Measurements from ENCODE around the gene COL17A1.

The COL17A1 gene

DNA sequence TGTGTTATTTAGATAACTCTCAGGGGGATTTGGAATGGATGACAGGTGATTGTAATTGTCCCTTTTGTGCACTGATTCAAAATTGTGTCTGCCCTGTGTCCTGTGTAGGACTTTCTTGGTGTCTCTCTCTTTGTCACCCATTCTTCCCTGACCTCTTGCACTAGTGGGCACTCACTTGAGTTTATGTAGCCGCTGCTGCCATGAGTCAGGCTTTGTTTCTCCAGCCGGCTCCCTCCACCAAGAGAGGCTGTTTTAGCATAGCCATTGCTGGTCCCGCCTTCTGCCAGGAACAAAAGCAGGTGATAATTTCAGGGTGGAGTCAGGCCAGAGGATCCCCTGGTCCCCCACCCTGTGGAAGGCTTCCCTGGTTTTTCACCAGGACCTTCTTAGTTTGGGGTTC lies 8.4 kb downstream of the COL17A1 start:
- H3K27ac ChIP-seq (replicated peaks) = no peak overlapping the region
- no peak for DNase-seq (ENCODE audit: low read depth in 1 of 2, low spot score in 1 of 2)
- no peak overlapping the region for H3K4me3 ChIP-seq (replicated peaks; ENCODE audit: insufficient read depth, low read length)
- TF ChIP-seq SPI1 (IDR thresholded peaks at IDR 0.05; ENCODE audit: borderline replicate concordance, low read depth) (no peak), POLR2AphosphoS5 (IDR thresholded peaks at IDR 0.05; ENCODE audit: low read depth) (no peak), GABPA (IDR thresholded peaks at IDR 0.05; ENCODE audit: low read depth) (no peak)
- TF ChIP-seq, protein P1, sequence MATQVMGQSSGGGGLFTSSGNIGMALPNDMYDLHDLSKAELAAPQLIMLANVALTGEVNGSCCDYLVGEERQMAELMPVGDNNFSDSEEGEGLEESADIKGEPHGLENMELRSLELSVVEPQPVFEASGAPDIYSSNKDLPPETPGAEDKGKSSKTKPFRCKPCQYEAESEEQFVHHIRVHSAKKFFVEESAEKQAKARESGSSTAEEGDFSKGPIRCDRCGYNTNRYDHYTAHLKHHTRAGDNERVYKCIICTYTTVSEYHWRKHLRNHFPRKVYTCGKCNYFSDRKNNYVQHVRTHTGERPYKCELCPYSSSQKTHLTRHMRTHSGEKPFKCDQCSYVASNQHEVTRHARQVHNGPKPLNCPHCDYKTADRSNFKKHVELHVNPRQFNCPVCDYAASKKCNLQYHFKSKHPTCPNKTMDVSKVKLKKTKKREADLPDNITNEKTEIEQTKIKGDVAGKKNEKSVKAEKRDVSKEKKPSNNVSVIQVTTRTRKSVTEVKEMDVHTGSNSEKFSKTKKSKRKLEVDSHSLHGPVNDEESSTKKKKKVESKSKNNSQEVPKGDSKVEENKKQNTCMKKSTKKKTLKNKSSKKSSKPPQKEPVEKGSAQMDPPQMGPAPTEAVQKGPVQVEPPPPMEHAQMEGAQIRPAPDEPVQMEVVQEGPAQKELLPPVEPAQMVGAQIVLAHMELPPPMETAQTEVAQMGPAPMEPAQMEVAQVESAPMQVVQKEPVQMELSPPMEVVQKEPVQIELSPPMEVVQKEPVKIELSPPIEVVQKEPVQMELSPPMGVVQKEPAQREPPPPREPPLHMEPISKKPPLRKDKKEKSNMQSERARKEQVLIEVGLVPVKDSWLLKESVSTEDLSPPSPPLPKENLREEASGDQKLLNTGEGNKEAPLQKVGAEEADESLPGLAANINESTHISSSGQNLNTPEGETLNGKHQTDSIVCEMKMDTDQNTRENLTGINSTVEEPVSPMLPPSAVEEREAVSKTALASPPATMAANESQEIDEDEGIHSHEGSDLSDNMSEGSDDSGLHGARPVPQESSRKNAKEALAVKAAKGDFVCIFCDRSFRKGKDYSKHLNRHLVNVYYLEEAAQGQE (IDR thresholded peaks at IDR 0.05; ENCODE audit: insufficient replicate concordance, low read depth) = no peak
- TF ChIP-seq, protein P2, sequence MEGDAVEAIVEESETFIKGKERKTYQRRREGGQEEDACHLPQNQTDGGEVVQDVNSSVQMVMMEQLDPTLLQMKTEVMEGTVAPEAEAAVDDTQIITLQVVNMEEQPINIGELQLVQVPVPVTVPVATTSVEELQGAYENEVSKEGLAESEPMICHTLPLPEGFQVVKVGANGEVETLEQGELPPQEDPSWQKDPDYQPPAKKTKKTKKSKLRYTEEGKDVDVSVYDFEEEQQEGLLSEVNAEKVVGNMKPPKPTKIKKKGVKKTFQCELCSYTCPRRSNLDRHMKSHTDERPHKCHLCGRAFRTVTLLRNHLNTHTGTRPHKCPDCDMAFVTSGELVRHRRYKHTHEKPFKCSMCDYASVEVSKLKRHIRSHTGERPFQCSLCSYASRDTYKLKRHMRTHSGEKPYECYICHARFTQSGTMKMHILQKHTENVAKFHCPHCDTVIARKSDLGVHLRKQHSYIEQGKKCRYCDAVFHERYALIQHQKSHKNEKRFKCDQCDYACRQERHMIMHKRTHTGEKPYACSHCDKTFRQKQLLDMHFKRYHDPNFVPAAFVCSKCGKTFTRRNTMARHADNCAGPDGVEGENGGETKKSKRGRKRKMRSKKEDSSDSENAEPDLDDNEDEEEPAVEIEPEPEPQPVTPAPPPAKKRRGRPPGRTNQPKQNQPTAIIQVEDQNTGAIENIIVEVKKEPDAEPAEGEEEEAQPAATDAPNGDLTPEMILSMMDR (IDR thresholded peaks at IDR 0.05; ENCODE audit: insufficient read depth, low read length) = no peak
- peaks cover 5% of the 10 kb centered on the region for H3K27me3 ChIP-seq (ENCODE audit: insufficient read depth, poor library complexity, severe bottlenecking)

DNA sequence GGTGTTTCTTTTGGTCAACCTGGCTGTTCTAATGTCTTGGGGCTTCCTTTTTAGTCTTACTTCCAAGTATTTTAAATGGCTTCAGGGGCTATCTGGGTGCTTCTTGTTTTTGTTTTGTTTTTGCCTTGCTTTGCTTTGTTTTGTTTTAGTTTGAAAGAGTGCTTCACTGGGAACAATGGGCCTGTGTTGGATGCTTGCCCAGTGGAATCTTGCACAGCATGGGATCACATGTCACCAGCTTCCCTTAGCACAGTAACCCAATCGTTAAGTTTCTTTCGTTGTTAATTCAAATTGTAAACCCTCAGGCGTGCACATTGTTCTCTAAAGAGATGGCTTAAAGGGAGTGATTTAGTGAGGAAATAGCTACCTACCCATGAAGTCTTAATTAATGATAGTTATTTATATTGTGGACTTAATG lies 8.9 kb downstream of the COL17A1 start:
- Histone ChIP-seq H3K27me3 (ENCODE audit: insufficient read depth, poor library complexity, severe bottlenecking) (peaks cover 6% of the 10 kb centered on the region), H3K27ac (replicated peaks) (no peak overlapping the region), H3K4me3 (replicated peaks; ENCODE audit: insufficient read depth, low read length) (no peak overlapping the region)
- TF ChIP-seq, protein P1 (IDR thresholded peaks at IDR 0.05; ENCODE audit: insufficient replicate concordance, low read depth) = no peak
- TF ChIP-seq, protein P2 (IDR thresholded peaks at IDR 0.05; ENCODE audit: insufficient read depth, low read length) = no peak
- TF ChIP-seq GABPA (IDR thresholded peaks at IDR 0.05; ENCODE audit: low read depth) = no peak
- no peak for TF ChIP-seq POLR2AphosphoS5 (IDR thresholded peaks at IDR 0.05; ENCODE audit: low read depth)
- TF ChIP-seq SPI1 (IDR thresholded peaks at IDR 0.05; ENCODE audit: borderline replicate concordance, low read depth) = no peak
- DNase-seq (ENCODE audit: low read depth in 1 of 2, low spot score in 1 of 2) = no peak

DNA sequence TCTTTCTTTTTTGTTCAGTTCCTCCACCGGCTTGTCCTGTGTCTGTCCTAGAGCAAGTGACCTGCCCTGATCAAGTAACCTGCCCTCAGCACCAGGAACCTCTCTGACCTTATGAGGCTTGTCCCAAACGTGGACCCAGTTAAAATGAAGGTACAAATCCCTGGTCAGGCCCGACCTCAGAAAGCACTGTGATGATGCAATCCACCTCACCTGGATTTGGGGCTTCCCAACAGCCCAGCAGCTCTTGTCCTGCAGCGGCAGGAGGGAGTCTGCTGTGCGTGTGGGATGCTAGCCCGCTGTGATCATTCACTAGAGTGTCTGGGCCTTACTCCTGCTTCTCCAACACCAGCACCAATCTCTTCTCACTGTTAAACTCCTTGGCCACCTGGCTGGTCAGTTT lies 11.2 kb downstream of the COL17A1 start:
- H3K4me3 ChIP-seq (replicated peaks; ENCODE audit: insufficient read depth, low read length) = no peak overlapping the region
- peaks cover 6% of the 10 kb centered on the region for H3K27me3 ChIP-seq (ENCODE audit: insufficient read depth, poor library complexity, severe bottlenecking)
- no peak for DNase-seq (ENCODE audit: low read depth in 1 of 2, low spot score in 1 of 2)
- TF ChIP-seq GABPA (IDR thresholded peaks at IDR 0.05; ENCODE audit: low read depth) = no peak
- TF ChIP-seq, protein P1 (IDR thresholded peaks at IDR 0.05; ENCODE audit: insufficient replicate concordance, low read depth) = no peak
- no peak overlapping the region for H3K27ac ChIP-seq (replicated peaks)

DNA sequence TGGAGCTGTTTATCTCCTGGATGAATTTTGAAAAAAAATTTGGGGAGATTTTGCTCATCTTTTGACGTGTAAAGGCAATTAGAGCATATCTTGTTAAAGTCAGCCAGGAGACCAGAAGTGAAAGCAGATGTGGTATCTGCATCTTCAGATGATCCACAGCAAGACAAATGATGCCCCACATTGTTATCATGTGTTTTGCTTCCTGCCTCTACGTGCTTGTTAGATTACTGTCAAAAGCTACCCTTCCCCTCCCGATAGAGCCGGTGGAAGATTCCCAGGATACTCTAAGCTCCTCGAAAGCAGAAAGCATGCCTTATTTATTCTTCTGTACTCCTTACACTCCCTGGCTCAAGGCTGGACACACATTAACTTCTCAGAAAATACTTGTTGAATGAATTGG lies 12.9 kb downstream of the COL17A1 start:
- no peak for DNase-seq (ENCODE audit: low read depth in 1 of 2, low spot score in 1 of 2)
- Histone ChIP-seq H3K27me3 (ENCODE audit: insufficient read depth, poor library complexity, severe bottlenecking) (peaks cover 6% of the 10 kb centered on the region), H3K27ac (replicated peaks) (no peak overlapping the region), H3K4me3 (replicated peaks; ENCODE audit: insufficient read depth, low read length) (no peak overlapping the region)
- TF ChIP-seq POLR2AphosphoS5 (IDR thresholded peaks at IDR 0.05; ENCODE audit: low read depth) = no peak

Data from HL-60 (cell line).